Thyroid gland (tissue), 4 donors: ENCODE measurements around the gene GOLM1. TPM values are rescaled to one million over a fixed set of nuclear protein-coding genes. Genes with fewer than 3 reads are reported as not detected.
A peak's percentile ranks its signal among the peaks of the same experiment; 100 is the strongest.

Experiments
- DNase-seq, 2 donors: peaks; one replicate each; pipeline ENCODE4 v3.0.0-alpha.2; 2019
- H3K27ac ChIP-seq, 3 donors: fragments of 200-600 bp; sonication (generic); 1 replicate in 2 of 3; 2 replicates in 1 of 3; pipeline ENCODE4 v1.5.1; 2016 to 2019; ENCODE audit warnings: mild to moderate bottlenecking in 1 of 3, moderate library complexity in 1 of 3
- H3K27me3 ChIP-seq: fragments of 200-600 bp; sonication (generic); one replicate; pipeline ENCODE4 v1.5.1; 2019
- H3K36me3 ChIP-seq, 2 donors: fragments of 200-600 bp; sonication (generic); one replicate each; pipeline ENCODE4 v1.5.1; 2016 to 2019
- H3K4me1 ChIP-seq, 2 donors: fragments of 200-600 bp; sonication (generic); one replicate each; pipeline ENCODE4 v1.5.1; 2017 to 2019
- H3K4me3 ChIP-seq, 3 donors: fragments of 200-600 bp; sonication (generic); replicated peaks in 1 of 3; 1 replicate in 2 of 3; 2 replicates in 1 of 3; pipeline ENCODE4 v1.5.1; 2016; ENCODE audit warnings: mild to moderate bottlenecking in 1 of 3
- H3K9me3 ChIP-seq: fragments of 200-600 bp; sonication (generic); one replicate; pipeline ENCODE4 v1.5.1; 2017
- POLR2A ChIP-seq, 2 donors: fragments of 450-650 bp; IDR thresholded peaks; one replicate each; pipeline ENCODE4 v1.6.1; 2017; ENCODE audit warnings: antibody characterized with exemption in 2 of 2, mild to moderate bottlenecking in 2 of 2, moderate library complexity in 1 of 2
- WGBS, 2 donors: methylation state at CpG; one replicate each; pipeline ENCODE4 v1.1.5; 2017; 5-methylcytosine and 5-hydroxymethylcytosine counted together
- intact Hi-C: fragments of 100-400 bp; cut with DNase I; formaldehyde crosslinking; loops from one replicate; pipeline ENCODE4 v1.15.1; 2023
- total RNA-seq, 4 donors: library from RNA; depleted of rRNA; stranded (reverse); fragments of >200 nt; gene quantifications; one replicate each; pipeline ENCODE4 v1.2.3, GENCODE V29; 2016
- TF ChIP-seq, protein P1 (sequence below), 6 experiments: fragments of 200-600 bp in 3 of 6; fragments of 450-650 bp in 3 of 6; sonication (generic) in 3 of 6; IDR thresholded peaks; one replicate each; pipeline ENCODE4 v1.5.1; 2016 to 2019; ENCODE audit warnings: antibody characterized with exemption in 6 of 6, mild to moderate bottlenecking in 2 of 6, inconsistent platforms in 1 of 6, moderate library complexity in 1 of 6

The GOLM1 gene
- total RNA-seq, 4 donors from 2014 or later: 18.2 to 112 (median 47.6) TPM

DNA sequence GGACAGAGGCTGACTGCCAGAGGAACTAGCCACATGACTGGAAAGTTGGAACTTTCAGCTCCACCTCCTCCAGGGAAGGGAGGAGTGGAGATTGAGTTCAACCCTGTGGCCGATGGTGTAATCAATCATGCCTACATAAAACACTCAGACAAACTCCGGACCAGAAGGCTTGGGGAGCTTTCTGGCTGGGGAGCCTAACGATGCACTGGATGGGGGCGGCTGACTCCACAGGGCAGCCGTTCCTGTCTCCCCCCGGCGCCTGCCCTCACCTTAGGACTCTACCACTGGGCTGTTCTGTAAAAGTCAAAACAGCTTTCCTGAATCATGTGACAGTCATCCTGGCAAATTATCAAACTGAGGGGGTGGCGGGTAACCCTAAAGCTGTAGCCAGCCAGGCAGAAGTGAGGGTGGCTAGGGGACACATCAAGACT lies 58.0 kb downstream of the GOLM1 start:
- no peaks in the 10 kb centered on the region for H3K9me3 ChIP-seq
- H3K36me3 ChIP-seq: peaks cover 0 to under 1% of the 10 kb centered on the region in 2 donors
- no peaks in the 10 kb centered on the region for H3K27me3 ChIP-seq
- WGBS, 2 donors: 23 to 36% methylated on average over 7 to 8 of the region's 8 CpGs
- intact Hi-C loops: no loop called here
- peak overlapping the region; percentile 71 to 91 (median 86) for H3K27ac ChIP-seq
- peaks cover 15 to 19% of the 10 kb centered on the region in 2 donors for H3K4me1 ChIP-seq
- peak in 1 of 2 donors; percentile 25 for TF ChIP-seq POLR2A (IDR thresholded peaks at IDR 0.05)
- TF ChIP-seq, protein P1, sequence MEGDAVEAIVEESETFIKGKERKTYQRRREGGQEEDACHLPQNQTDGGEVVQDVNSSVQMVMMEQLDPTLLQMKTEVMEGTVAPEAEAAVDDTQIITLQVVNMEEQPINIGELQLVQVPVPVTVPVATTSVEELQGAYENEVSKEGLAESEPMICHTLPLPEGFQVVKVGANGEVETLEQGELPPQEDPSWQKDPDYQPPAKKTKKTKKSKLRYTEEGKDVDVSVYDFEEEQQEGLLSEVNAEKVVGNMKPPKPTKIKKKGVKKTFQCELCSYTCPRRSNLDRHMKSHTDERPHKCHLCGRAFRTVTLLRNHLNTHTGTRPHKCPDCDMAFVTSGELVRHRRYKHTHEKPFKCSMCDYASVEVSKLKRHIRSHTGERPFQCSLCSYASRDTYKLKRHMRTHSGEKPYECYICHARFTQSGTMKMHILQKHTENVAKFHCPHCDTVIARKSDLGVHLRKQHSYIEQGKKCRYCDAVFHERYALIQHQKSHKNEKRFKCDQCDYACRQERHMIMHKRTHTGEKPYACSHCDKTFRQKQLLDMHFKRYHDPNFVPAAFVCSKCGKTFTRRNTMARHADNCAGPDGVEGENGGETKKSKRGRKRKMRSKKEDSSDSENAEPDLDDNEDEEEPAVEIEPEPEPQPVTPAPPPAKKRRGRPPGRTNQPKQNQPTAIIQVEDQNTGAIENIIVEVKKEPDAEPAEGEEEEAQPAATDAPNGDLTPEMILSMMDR (IDR thresholded peaks at IDR 0.05): no peak
- no peak overlapping the region for H3K4me3 ChIP-seq
- peak; percentile 61 to 66 for DNase-seq

DNA sequence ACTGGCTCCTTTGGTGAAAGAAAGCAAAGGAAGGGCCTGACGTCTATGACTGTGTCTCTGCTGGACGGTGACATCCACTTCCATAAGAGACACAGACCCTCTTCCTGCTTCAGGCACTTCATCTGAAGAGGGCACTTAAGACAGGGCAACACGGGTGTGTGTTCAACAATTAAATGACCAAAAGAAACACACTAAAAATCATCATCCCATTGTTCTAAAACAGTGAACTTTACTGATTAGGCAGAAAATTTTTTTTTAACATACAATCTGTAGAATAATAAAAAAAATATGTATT lies 58.5 kb downstream of the GOLM1 start:
- intact Hi-C loops: no loop called here
- Histone ChIP-seq H3K27ac (peak overlapping the region; percentile 12 to 91 (median 86)), H3K4me1 (peaks cover 15 to 19% of the 10 kb centered on the region in 2 donors), H3K36me3 (peaks cover 0 to 5% of the 10 kb centered on the region in 2 donors), H3K9me3 (no peaks in the 10 kb centered on the region), H3K27me3 (no peaks in the 10 kb centered on the region), H3K4me3 (no peak overlapping the region)
- TF ChIP-seq POLR2A (IDR thresholded peaks at IDR 0.05): no peak
- TF ChIP-seq, protein P1 (IDR thresholded peaks at IDR 0.05): no peak
- DNase-seq: no peak
- WGBS, 2 donors: 28 to 31% methylated on average over 3 of the region's 3 CpGs

DNA sequence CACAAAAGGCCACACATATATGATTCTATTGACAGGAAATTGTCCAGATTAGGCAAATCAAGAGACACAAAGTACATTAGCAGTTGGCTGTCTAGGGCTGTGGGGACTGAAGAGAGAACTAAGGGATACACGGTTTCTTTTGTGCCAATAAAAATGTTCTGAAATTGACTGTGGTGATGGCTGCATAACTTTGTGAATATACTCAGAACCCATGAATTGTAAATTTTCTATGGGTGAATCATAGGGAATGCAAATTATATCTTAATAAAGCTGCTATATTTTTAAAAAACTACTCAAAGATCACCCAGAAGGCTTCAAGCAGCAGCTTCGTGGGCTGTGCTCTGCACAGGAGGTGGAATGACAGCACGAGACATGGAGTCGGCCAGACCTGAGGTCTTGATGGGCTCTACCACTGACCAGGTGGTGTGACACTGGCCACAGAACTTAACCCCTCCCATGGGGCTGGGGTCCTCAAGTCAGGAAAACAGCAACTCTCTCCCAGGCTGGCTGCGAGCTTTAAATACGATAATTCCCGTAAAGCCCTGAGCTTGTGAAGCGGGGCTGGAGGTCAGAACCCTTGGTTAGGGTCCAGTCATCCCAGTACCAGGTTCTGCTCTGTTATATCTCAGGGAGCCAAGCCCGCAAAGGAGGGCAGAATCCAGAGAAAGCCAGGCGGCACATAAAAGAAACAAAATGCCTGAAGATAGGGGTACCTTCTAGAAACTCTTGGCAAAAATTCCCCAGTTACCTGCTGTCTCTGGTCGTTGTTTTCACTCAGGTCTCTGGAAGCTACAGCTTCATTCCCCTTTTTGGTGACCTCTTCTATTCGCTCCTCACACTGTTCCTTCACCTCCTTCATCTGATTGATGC lies 59.1 kb downstream of the GOLM1 start:
- intact Hi-C loops: no loop called here
- WGBS, 2 donors: 87 to 93% methylated on average over 12 of the region's 12 CpGs
- no peak for TF ChIP-seq POLR2A (IDR thresholded peaks at IDR 0.05)
- TF ChIP-seq, protein P1 (IDR thresholded peaks at IDR 0.05): no peak

GRCh38 chr9:86036555-86036954 lies 62.8 kb downstream of the GOLM1 start:
- peaks cover 4 to 5% of the 10 kb centered on the region in 2 donors for H3K36me3 ChIP-seq
- no peak for DNase-seq
- intact Hi-C loops: no loop called here
- H3K4me1 ChIP-seq: peaks cover 6% of the 10 kb centered on the region in 2 donors
- H3K27ac ChIP-seq: no peak overlapping the region
- 96 to 98% methylated on average over 9 of the region's 9 CpGs for WGBS, 2 donors
- no peak overlapping the region for H3K4me3 ChIP-seq
- no peaks in the 10 kb centered on the region for H3K9me3 ChIP-seq
- TF ChIP-seq, protein P1 (IDR thresholded peaks at IDR 0.05): no peak
- no peak for TF ChIP-seq POLR2A (IDR thresholded peaks at IDR 0.05)
- H3K27me3 ChIP-seq: no peaks in the 10 kb centered on the region

More for the DNA sequence above, 59.1 kb downstream of the GOLM1 start:
- Histone ChIP-seq H3K4me1 (peaks cover 15 to 19% of the 10 kb centered on the region in 2 donors), H3K4me3 (no peak overlapping the region), H3K9me3 (no peaks in the 10 kb centered on the region), H3K27ac (peak overlapping the region; percentile 12 to 91 (median 86)), H3K27me3 (no peaks in the 10 kb centered on the region), H3K36me3 (peaks cover 0 to 5% of the 10 kb centered on the region in 2 donors)
- DNase-seq: no peak

GRCh38 chr9:86035827-86036440 lies 63.4 kb downstream of the GOLM1 start:
- H3K4me1 ChIP-seq: peaks cover under 1 to 1% of the 10 kb centered on the region in 2 donors
- WGBS, 2 donors: 90 to 92% methylated on average over 14 to 15 of the region's 15 CpGs
- no peaks in the 10 kb centered on the region for H3K9me3 ChIP-seq
- no peak overlapping the region for H3K27ac ChIP-seq
- no peaks in the 10 kb centered on the region for H3K27me3 ChIP-seq
- TF ChIP-seq, protein P1 (IDR thresholded peaks at IDR 0.05): no peak
- no peak for TF ChIP-seq POLR2A (IDR thresholded peaks at IDR 0.05)
- intact Hi-C loops: no loop called here
- DNase-seq: no peak
- no peak overlapping the region for H3K4me3 ChIP-seq
- peaks cover 4 to 5% of the 10 kb centered on the region in 2 donors for H3K36me3 ChIP-seq
